Neural cell (in vitro differentiated cells): Measurements from ENCODE around the gene PAPPA2. TPM values are rescaled to one million over a fixed set of nuclear protein-coding genes. Genes with fewer than 3 reads are reported as not detected.

Source experiments
- H2AFZ ChIP-seq: fragments of 200-600, 300-800 bp; sonication (generic), shearing (Covaris generic); 2 replicates; pipeline ENCODE4 v1.6.0; 2014; ENCODE audit warnings: low read depth, mild to moderate bottlenecking, antibody characterized with exemption, low read length, moderate library complexity
- H3F3A ChIP-seq: fragments of 200-600 bp; shearing (Covaris generic); 2 replicates; pipeline ENCODE4 v1.6.1; 2016; ENCODE audit warnings: mild to moderate bottlenecking, moderate library complexity, mixed read lengths, antibody characterized with exemption, low read length; ENCODE audit not compliant: insufficient read depth, poor library complexity, severe bottlenecking
- H3K27ac ChIP-seq: fragments of 200-600, 300-800 bp; sonication (generic), shearing (Covaris generic); 2 replicates; pipeline ENCODE4 v1.5.1; 2014; ENCODE audit warnings: mild to moderate bottlenecking, low read length, moderate library complexity
- H3K27me3 ChIP-seq: fragments of 300-800, 200-600 bp; sonication (generic), shearing (Covaris generic); 2 replicates; pipeline ENCODE4 v1.6.0; 2014; ENCODE audit warnings: mild to moderate bottlenecking, low read depth, low read length, moderate library complexity; ENCODE audit not compliant: insufficient read depth
- H3K36me3 ChIP-seq: fragments of 300-800, 200-600 bp; sonication (generic), shearing (Covaris generic); 2 replicates; pipeline ENCODE4 v1.5.1; 2014; ENCODE audit warnings: mild to moderate bottlenecking, antibody characterized with exemption, low read length, moderate library complexity; ENCODE audit not compliant: insufficient read depth
- H3K4me2 ChIP-seq: fragments of 300-800, 200-600 bp; sonication (generic), shearing (Covaris generic); 2 replicates; pipeline ENCODE4 v1.6.0; 2014; ENCODE audit warnings: mild to moderate bottlenecking, low read length
- H3K4me3 ChIP-seq: fragments of 300-800, 200-600 bp; sonication (generic), shearing (Covaris generic); 2 replicates; pipeline ENCODE4 v1.5.1; 2014; ENCODE audit warnings: mild to moderate bottlenecking, low read length, moderate library complexity
- H3K79me2 ChIP-seq: fragments of 200-600 bp; shearing (Covaris generic); replicated peaks from 2 replicates; pipeline ENCODE4 v1.6.0; 2014; ENCODE audit warnings: mild to moderate bottlenecking, low read length, moderate library complexity; ENCODE audit not compliant: insufficient read depth
- H3K9ac ChIP-seq: fragments of 300-800, 200-600 bp; sonication (generic), shearing (Covaris generic); 2 replicates; pipeline ENCODE4 v1.6.1; 2016; ENCODE audit warnings: mild to moderate bottlenecking, low read length, mixed read lengths
- H3K9me2 ChIP-seq: fragments of 200-600 bp; shearing (Covaris generic); 2 replicates; pipeline ENCODE4 v1.6.1; 2016; ENCODE audit warnings: mild to moderate bottlenecking, low read length, mixed read lengths; ENCODE audit not compliant: insufficient read depth
- H3K9me3 ChIP-seq: fragments of 200-600, 300-800 bp; sonication (generic), shearing (Covaris generic); 2 replicates; pipeline ENCODE4 v1.6.1; 2016; ENCODE audit warnings: mild to moderate bottlenecking, mixed run types, low read length, moderate library complexity, mixed read lengths
- H4K20me1 ChIP-seq: fragments of 200-600 bp; shearing (Covaris generic); 2 replicates; pipeline ENCODE4 v1.6.1; 2016; ENCODE audit warnings: mild to moderate bottlenecking, mixed run types; ENCODE audit not compliant: insufficient read depth
- EP300 ChIP-seq: fragments of 450-650 bp; conservative IDR thresholded peaks from 2 replicates; pipeline ENCODE4 v1.6.1; 2014; ENCODE audit warnings: antibody characterized with exemption, mild to moderate bottlenecking, moderate library complexity; ENCODE audit not compliant: poor library complexity, severe bottlenecking
- EZH2 ChIP-seq: fragments of 200-600, 300-800 bp; shearing (Covaris generic), sonication (generic); IDR thresholded peaks from 2 replicates; pipeline ENCODE4 v1.6.1; 2014; ENCODE audit warnings: antibody characterized with exemption, low read length, borderline replicate concordance, mild to moderate bottlenecking; ENCODE audit not compliant: insufficient read depth, poor library complexity, severe bottlenecking
- MXI1 ChIP-seq: fragments of 450-650 bp; conservative IDR thresholded peaks from 2 replicates; pipeline ENCODE4 v1.6.1; 2014; ENCODE audit warnings: antibody characterized with exemption, mild to moderate bottlenecking; ENCODE audit not compliant: poor library complexity, severe bottlenecking
- POLR2AphosphoS5 ChIP-seq: IDR thresholded peaks from 2 replicates; pipeline ENCODE4 v1.6.1; 2012
- RAD21 ChIP-seq: fragments of 450-650 bp; conservative IDR thresholded peaks from 2 replicates; pipeline ENCODE4 v1.6.1; 2014; ENCODE audit warnings: antibody characterized with exemption, mild to moderate bottlenecking, moderate library complexity
- SMC3 ChIP-seq: fragments of 450-650 bp; conservative IDR thresholded peaks from 2 replicates; pipeline ENCODE4 v1.6.1; 2014; ENCODE audit warnings: antibody characterized with exemption, mild to moderate bottlenecking, moderate library complexity; ENCODE audit not compliant: poor library complexity
- TAF1 ChIP-seq: IDR thresholded peaks from 2 replicates; pipeline ENCODE4 v1.6.1; 2012; ENCODE audit warnings: low read depth
- polyA plus RNA-seq: library from polyadenylated mRNA; depleted of rRNA; stranded (reverse); fragments of >200 nt; gene quantifications from 2 replicates; pipeline ENCODE4 v1.2.3, GENCODE V29; 2014
- TF ChIP-seq, protein P1 (sequence below): IDR thresholded peaks from 2 replicates; pipeline ENCODE4 v1.6.1; 2012; ENCODE audit warnings: borderline replicate concordance
- TF ChIP-seq, protein P2 (sequence below): fragments of 450-650 bp; IDR thresholded peaks from 2 replicates; pipeline ENCODE4 v1.5.1; 2014; ENCODE audit warnings: antibody characterized with exemption, mild to moderate bottlenecking, moderate library complexity; ENCODE audit not compliant: poor library complexity, severe bottlenecking

Gene PAPPA2
- polyA plus RNA-seq, 1 donor from 2014 or later: 0.59 TPM

DNA sequence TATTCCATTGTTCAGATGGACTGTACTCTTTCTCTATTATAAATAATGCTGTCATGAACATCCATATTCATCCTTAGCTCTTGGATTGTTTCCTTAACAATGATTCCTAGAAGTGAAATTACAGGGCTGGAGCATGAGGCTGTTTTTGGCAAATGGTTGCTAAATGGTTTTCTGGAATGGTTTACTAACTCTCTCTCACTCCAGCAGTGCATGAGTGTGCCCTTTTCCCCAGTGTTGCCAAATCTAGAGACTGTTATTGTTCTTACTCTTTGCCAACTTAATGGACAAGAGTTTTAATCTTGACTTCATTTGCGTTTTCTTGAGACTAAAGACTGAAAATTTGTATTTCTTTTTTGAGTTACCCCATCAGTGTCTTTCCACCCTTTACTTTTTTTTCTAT, 113.0 kb downstream of the PAPPA2 start:
- no peak overlapping the region for H3K9ac ChIP-seq
- no peaks in the 10 kb centered on the region for H3K36me3 ChIP-seq
- no peak overlapping the region for H3K4me2 ChIP-seq
- H3K9me2 ChIP-seq: no peaks in the 10 kb centered on the region
- H3K79me2 ChIP-seq: no peaks in the 10 kb centered on the region
- no peak overlapping the region for H2AFZ ChIP-seq
- no peaks in the 10 kb centered on the region for H3K27me3 ChIP-seq
- H4K20me1 ChIP-seq: no peaks in the 10 kb centered on the region
- H3K27ac ChIP-seq: no peak overlapping the region
- H3F3A ChIP-seq: no peaks in the 10 kb centered on the region
- H3K9me3 ChIP-seq: no peaks in the 10 kb centered on the region
- H3K4me3 ChIP-seq: no peak overlapping the region
- TF ChIP-seq, protein P1, sequence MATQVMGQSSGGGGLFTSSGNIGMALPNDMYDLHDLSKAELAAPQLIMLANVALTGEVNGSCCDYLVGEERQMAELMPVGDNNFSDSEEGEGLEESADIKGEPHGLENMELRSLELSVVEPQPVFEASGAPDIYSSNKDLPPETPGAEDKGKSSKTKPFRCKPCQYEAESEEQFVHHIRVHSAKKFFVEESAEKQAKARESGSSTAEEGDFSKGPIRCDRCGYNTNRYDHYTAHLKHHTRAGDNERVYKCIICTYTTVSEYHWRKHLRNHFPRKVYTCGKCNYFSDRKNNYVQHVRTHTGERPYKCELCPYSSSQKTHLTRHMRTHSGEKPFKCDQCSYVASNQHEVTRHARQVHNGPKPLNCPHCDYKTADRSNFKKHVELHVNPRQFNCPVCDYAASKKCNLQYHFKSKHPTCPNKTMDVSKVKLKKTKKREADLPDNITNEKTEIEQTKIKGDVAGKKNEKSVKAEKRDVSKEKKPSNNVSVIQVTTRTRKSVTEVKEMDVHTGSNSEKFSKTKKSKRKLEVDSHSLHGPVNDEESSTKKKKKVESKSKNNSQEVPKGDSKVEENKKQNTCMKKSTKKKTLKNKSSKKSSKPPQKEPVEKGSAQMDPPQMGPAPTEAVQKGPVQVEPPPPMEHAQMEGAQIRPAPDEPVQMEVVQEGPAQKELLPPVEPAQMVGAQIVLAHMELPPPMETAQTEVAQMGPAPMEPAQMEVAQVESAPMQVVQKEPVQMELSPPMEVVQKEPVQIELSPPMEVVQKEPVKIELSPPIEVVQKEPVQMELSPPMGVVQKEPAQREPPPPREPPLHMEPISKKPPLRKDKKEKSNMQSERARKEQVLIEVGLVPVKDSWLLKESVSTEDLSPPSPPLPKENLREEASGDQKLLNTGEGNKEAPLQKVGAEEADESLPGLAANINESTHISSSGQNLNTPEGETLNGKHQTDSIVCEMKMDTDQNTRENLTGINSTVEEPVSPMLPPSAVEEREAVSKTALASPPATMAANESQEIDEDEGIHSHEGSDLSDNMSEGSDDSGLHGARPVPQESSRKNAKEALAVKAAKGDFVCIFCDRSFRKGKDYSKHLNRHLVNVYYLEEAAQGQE: no peak
- TF ChIP-seq SMC3 (no peak), EZH2 (no peak), TAF1 (no peak), MXI1 (no peak), POLR2AphosphoS5 (no peak), EP300 (no peak), RAD21 (no peak)
- TF ChIP-seq, protein P2, sequence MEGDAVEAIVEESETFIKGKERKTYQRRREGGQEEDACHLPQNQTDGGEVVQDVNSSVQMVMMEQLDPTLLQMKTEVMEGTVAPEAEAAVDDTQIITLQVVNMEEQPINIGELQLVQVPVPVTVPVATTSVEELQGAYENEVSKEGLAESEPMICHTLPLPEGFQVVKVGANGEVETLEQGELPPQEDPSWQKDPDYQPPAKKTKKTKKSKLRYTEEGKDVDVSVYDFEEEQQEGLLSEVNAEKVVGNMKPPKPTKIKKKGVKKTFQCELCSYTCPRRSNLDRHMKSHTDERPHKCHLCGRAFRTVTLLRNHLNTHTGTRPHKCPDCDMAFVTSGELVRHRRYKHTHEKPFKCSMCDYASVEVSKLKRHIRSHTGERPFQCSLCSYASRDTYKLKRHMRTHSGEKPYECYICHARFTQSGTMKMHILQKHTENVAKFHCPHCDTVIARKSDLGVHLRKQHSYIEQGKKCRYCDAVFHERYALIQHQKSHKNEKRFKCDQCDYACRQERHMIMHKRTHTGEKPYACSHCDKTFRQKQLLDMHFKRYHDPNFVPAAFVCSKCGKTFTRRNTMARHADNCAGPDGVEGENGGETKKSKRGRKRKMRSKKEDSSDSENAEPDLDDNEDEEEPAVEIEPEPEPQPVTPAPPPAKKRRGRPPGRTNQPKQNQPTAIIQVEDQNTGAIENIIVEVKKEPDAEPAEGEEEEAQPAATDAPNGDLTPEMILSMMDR: no peak

DNA sequence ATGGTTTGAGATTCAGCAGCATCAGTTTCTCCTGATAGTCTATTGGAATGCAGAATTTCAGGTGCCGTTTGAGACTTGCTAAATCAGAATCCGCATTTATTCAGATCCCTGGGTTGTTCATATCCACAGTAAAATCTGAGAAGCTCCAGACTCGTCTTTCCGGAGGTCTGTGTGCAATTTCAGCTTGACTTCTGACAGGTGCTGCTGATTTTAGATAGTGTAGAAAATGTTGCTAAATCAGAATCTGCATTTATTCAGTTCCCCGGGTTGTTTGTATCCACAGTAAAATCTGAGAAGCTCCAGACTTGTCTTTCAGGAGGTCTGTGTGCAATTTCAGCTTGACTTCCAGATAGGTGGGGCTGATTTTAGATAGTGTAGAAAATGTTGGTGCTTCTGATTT, 113.7 kb downstream of the PAPPA2 start:
- Histone ChIP-seq H3K27ac (no peak overlapping the region), H2AFZ (no peak overlapping the region), H4K20me1 (no peaks in the 10 kb centered on the region), H3K36me3 (no peaks in the 10 kb centered on the region), H3F3A (no peaks in the 10 kb centered on the region), H3K9me2 (no peaks in the 10 kb centered on the region), H3K4me2 (no peak overlapping the region), H3K27me3 (no peaks in the 10 kb centered on the region), H3K9me3 (no peaks in the 10 kb centered on the region), H3K4me3 (no peak overlapping the region), H3K79me2 (no peaks in the 10 kb centered on the region), H3K9ac (no peak overlapping the region)
- TF ChIP-seq EP300 (no peak), MXI1 (no peak), EZH2 (no peak), SMC3 (no peak), RAD21 (no peak), POLR2AphosphoS5 (no peak), TAF1 (no peak)
- TF ChIP-seq, protein P1: no peak
- TF ChIP-seq, protein P2: no peak
